C4-2B (cell line): ENCODE measurements around the gene AUNIP.

Experiments used
- H3K27ac ChIP-seq: fragments of 450-650 bp; 2 replicates; pipeline ENCODE4 v1.5.1; 2017
- CTCF ChIP-seq: fragments of 450-650 bp; conservative IDR thresholded peaks from 2 replicates; pipeline ENCODE4 v1.5.1; 2017; ENCODE audit warnings: mild to moderate bottlenecking
- ZFX ChIP-seq: fragments of 450-650 bp; IDR thresholded peaks from 2 replicates; pipeline ENCODE4 v1.6.1; 2017

The AUNIP gene

GRCh38 chr1:25871086-25871703, 11.9 kb upstream of the AUNIP start:
- TF ChIP-seq CTCF = no peak
- TF ChIP-seq ZFX = no peak
- H3K27ac ChIP-seq = peak overlapping the region; percentile 72

- TF ChIP-seq ZFX (no peak), CTCF (no peak)
- no peak overlapping the region for H3K27ac ChIP-seq
Measured at GRCh38 chr1:25870614-25871013, 11.4 kb upstream of the AUNIP start.

GRCh38 chr1:25869909-25870606, 10.8 kb upstream of the AUNIP start:
- no peak overlapping the region for H3K27ac ChIP-seq

GRCh38 chr1:25867210-25867991, 8.1 kb upstream of the AUNIP start:
- TF ChIP-seq CTCF = no peak
- no peak for TF ChIP-seq ZFX
- no peak overlapping the region for H3K27ac ChIP-seq

More at GRCh38 chr1:25869909-25870606, 10.8 kb upstream of the AUNIP start:
- TF ChIP-seq ZFX = no peak
- no peak for TF ChIP-seq CTCF

- no peak for TF ChIP-seq ZFX
- no peak for TF ChIP-seq CTCF
Measured at GRCh38 chr1:25866288-25866687, 7.0 kb upstream of the AUNIP start.

GRCh38 chr1:25864434-25864833, 5.2 kb upstream of the AUNIP start:
- TF ChIP-seq CTCF (no peak), ZFX (no peak)

More at GRCh38 chr1:25866288-25866687, 7.0 kb upstream of the AUNIP start:
- H3K27ac ChIP-seq = no peak overlapping the region

More at GRCh38 chr1:25864434-25864833, 5.2 kb upstream of the AUNIP start:
- no peak overlapping the region for H3K27ac ChIP-seq
